Activated T-helper 1 cell treated with anti-CD3 and anti-CD28 coated beads, Interleukin-2, amount 50 U/mL, for 16 hours (primary cell): ENCODE results near the gene CREB3L2.
"Not testable (repeated sequence)": the region's sequence is repeated elsewhere in the genome, so short reads cannot be mapped to it uniquely, and the experiment has no call there.

Experiments used
- DNase-seq, 2 donors: peaks; one replicate each; pipeline ENCODE4 v3.0.0-alpha.2; 2020; ENCODE audit warnings: low read depth in 1 of 2, low spot score in 1 of 2

Gene CREB3L2

DNA sequence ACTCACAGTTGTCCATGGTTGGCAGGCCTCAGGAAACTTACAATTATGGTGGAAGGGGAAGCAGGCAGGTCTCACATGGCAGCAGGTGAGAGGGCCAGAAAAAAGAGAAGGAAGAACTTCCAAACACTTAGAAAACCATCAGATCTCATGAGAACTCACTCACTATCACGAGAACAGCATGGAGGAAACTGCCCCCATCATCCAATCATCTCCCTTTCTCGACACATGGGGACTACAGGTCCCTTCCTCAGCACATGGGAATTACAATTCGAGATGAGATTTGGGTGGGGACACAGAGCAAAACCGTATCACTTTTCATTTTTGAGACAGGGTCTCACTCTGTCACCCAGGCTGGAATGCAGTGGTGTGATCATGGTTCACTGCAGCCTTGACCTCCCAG lies 12.3 kb upstream of the CREB3L2 start:
- not testable (repeated sequence) for DNase-seq

DNA sequence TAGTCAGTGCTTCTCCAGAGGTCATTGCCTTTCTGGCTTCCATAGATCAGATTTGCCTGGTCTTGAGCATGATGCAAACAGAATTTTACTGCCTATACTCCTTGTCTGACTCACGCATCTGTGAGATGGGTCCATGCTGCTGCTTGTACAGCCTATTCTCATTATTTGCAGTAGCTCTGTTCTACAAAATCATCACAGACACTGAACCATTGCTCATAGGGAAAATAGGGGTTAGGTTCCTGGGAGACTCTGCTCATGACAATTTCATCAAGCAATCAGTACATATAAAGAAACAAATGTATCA lies 7.4 kb upstream of the CREB3L2 start:
- no peak for DNase-seq

DNA sequence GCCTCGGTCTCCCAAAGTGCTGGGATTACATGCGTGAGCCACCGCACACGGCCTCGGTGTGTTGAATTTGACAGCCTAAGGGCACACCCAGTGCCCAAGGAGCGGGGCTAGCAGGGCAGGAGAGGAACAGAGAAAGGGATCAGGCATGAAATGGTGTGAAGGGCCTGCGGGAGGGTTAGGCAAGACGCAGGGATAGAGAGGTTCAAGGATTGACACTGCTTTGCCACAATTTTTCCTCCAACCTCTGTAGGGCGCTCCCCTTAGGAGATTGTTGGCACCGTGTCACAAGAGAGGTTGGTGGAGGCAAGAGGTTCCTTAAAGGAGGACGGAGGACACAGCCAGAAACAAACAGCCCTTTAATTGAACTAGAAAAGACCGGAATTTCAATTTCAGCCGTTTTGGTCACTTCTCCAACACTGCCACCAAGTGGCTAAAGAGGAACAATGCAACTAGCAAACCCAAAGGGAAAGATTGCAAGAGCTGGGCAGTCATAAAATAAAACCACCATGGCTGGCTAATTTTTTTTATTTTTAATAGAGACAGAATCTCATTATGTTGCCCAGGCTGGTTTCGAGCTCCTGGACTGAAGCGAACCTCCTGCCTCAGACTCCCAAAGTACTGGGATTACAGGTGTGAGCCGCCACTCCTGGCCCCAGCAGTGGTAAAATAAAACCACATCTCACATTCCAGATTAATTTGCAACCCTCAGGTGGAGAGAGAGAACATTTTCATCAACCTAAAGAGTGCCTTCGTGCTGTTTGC lies 6.9 kb upstream of the CREB3L2 start:
- no peak for DNase-seq

DNA sequence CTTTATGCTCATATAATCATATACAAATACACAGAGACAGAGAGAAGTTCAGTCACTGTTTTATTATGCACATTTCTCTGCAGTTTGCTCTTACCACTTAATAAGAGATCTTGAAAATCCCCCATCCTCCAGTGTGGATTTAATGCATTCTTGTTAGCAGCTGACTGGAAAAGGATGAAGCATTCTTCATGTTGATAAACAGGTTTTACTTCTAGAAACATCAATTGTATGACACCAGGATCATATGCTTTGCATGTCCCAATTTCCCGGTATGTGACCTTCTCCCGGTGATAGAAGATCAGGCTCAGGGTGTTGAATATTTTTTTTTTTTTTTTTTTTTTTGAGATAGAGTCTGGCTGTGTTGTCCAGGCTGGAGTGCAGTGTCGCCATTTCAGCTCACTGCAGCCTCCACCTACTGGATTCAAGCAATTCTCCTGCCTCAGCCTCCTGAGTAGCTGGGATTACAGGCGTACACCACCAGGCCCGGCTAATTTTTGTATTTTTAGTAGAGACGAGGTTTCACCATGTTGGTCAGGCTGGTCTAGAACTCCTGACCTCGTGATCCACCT lies 6.2 kb upstream of the CREB3L2 start:
- no peak for DNase-seq

DNA sequence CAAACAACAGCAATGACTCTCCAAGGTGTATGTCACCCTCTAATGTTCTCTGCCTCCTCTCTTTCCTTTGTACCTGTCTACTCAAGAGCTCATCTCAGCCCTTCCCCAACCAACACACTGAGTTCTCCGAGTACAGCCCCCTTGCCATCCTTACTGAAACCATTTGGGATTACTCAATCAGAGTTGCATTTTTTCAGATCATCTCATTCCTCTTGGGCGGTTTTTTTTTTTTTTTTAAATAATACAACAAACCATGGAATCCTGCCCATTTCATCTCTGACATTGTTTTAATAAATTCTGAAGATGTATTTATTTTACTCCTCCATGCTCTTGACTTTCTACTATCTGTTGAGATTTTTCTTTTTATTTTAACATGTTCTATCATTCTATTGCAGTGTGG lies 4.2 kb upstream of the CREB3L2 start:
- DNase-seq, result no peak

DNA sequence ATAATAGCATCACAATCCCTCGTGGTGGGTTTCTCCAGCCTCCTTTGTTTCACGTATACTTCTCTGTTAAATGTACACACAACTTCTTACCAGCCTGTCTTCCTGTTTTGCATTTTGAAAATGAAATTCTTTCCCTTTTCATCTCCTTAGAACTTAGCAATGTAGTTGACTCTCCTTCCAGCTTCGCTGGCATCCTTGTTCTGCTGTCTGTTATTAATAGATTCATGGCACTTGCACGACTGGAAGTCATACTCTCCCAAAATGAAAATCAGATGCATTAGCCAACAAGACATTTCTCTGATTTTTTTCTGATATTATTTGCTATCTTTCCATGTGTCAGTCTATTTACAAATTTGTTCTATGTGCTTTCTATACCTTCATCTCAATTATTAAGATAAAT lies 3.0 kb upstream of the CREB3L2 start:
- DNase-seq, result no peak

DNA sequence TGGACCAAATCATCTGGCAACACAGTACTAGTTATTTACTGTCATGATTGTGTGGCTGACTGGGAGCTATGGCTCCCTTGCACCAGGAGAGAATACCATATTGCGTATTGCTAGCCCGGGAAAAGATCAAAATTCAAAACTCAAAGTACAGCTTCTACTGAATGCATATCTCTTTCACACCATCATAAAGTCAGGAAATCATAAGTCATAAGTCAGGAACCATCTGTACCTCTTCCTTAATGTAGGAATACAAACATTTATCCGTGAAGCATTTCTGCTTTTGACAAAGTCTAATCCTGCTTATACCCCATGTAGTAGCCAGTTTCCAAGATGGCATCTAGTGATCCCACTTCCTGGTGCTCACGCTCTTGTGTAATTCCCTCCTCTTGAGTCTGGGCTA lies 2.2 kb upstream of the CREB3L2 start:
- no peak for DNase-seq

DNA sequence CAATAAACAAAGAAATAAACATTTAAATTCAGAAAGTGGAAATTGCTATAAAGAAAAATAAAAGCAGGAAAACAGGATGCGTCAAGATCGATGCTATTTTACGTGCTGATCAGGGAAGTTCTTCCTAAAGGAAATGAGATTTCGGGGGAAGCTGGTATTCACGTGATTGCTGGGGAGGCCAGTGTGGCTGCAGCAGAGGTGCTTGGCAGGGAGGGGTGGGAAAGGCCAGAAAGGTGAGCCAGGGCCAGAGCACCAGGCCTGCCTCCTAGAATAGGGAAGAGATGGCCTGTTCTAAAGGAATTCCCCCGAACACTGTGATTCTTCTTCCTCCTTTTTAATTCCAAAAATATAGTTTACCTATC lies 923 bp upstream of the CREB3L2 start:
- no peak for DNase-seq

DNA sequence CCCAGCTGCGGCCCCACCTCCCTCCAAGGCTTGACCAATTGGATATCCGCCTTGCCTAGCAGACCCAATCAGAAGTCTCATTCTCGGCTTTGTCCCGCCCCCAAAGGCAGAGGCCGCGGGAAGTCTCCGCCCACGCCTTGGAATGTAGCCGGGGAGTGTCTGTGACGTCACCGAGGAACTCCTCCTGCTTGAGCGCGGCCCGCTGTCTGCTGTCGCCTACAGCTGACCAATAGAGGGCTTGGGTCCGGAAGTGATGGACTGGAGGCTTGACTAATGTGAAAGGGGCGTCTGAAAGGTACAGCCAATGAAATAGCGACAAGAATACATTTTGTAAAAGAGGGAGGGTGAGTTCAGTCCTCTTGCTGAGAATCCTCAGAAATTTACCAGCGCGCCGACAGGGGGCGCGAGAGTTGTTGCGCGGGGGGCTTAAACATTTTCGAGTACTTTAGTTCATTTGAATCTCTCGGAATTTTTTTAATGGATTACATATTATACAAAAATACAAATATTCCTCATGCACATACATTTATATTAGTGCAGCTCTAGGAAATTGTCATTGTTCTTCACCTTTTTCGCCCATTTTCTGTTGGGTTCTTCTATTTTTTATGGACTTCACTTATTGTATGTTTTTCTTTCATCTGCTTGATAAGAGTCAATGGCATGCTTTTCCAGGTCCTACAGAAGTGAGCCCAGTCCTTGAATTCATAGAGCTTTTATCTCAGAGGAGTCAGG lies 376 bp upstream of the CREB3L2 start:
- peak; percentile 92 to 94 for DNase-seq

DNA sequence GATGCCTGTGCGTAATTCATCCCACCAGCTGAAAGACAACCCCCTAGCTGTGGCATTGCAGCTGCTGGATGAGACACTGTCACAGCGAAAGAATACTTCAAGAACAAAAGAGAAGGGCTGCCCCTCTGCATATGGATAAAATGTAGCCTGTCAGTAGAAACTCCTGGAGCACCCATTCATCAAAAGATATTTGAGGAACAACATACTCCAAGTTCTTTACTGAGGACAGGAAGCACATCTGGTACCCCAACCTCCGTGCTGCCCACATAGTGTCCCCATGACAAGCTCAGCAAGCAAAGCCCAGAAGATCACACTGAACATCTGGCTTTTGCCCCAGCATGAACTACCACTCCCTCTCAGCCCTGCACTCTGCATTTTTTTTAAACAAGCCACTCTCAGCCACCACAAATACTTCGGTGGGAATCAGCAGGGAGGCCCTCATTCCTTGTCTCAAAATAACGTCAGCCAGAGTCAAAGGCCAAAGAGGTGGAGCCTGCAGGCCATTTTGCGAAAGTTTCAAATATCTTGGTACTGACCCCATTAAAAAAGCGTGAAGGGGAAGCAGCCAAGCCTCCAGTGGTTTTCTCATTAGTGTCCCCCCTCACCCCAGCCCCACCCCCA lies 1.7 kb downstream of the CREB3L2 start:
- DNase-seq, result no peak

DNA sequence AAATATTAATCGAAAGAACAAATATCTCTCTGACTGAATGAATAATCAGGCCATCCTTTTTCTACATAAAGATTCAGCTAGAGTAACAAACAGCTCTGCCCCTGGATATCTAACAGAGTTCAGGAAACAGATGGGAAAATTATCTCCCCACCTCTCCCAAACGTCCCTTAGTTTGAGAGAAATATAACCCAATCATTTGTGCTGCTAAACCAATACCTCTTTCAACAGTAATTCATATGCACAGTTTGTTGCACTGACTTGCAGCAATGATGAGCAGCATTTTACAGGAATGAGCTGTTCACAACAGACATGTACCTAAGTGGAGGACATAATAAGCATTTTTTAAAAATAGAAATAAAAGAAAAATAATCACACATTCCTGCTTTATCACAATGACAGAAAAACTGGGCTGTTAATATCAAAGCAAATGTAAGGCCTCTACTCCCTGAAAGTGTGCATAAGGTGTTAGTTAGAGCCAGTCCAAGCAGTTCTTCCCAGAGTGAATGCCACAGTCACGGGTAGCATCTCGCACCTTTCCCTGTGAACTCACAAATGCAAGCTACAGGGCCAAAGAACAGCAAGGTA lies 2.3 kb downstream of the CREB3L2 start:
- DNase-seq, result no peak

DNA sequence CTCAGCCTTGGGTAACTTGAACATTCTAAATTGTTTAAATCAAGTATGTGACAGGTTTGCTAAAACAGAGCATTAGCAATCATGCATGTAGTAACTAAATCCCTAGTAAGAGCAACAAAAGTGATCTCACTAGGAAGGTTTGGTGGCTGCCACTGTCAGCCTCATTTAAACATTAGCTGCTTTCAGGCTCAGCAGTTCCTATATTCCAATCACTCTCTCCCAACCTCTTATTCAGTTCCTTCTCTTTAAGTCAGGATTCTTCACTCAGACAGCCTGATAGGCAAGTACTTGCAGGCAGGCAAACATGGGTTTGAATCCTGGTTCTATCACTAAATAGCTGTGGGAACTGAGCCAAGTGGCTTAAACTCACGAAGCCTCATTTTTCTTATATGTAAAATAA lies 3.6 kb downstream of the CREB3L2 start:
- DNase-seq, result no peak

DNA sequence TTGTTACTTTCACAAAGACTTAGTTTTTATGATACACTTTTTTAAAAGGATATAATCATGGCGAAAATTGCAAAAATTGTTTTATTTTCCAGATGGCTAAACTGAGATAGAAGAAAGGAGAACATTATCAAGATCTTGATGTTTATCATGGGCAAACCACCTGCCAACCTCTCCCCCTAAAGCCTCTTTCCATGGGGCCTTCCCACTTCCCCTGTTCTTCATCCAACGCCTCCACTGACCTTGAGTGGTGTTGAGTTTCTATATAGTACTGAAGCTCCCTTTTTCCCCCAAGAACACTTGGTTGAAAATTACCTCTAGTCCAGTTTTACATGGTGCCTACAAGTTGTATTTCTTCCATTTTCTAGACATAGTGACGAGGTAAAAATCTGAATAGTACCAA lies 5.0 kb downstream of the CREB3L2 start:
- no peak for DNase-seq

DNA sequence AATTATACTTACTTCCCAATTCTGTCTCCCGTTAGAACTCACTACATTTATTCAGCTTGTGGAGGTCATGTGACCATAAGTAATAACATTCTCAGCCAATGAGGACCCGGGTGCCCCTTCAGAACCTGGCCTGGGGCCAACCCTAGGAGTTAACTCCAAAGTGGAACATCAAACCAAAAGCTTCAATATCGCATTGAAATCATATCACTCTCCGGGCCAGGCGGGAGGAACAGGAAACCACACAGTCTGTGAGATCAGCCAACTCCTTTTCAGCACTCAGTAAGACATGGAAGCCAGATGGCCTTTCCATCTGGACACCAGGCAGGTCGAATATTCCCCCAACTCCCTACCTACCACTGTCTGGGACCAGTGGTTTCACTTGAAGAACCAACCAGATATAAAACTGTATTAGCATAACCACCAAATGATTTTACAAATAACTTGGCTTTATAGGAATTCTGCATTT lies 5.5 kb downstream of the CREB3L2 start:
- DNase-seq, result no peak

DNA sequence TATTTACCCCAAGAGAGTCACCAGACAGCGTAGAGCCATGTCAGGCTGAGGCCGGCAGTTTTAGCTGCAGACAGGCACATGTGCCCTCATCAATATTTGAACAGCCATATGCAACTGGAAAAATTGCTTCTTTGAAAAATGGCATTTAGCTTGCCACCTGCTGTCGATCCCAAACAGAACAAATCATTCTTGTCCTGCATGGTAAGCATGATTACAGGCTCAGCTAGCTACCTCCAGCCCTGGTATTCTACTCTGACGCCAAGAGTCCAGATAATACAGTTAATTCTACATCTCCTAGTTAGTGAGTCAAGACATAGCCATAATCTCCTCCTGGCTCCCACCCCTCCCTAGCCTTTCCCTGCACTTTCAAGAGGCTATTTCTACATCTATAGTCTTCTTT lies 7.7 kb downstream of the CREB3L2 start:
- no peak for DNase-seq

DNA sequence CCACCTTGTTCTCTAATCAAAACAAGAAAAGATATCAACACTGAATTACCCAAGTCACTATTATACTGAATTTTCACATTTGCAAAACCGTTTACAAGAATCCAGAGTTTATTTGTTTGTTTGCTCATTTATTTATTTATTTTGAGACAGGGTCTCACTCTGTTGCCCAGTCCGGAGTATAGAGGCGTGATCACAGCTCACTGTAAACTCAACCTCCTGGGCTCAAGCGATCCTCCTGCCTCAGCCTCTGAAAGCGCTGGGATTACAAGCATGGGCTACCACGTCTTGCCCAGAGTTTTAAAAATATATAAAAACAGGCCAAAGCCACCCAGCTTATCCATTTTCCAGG lies 8.5 kb downstream of the CREB3L2 start:
- no peak for DNase-seq

DNA sequence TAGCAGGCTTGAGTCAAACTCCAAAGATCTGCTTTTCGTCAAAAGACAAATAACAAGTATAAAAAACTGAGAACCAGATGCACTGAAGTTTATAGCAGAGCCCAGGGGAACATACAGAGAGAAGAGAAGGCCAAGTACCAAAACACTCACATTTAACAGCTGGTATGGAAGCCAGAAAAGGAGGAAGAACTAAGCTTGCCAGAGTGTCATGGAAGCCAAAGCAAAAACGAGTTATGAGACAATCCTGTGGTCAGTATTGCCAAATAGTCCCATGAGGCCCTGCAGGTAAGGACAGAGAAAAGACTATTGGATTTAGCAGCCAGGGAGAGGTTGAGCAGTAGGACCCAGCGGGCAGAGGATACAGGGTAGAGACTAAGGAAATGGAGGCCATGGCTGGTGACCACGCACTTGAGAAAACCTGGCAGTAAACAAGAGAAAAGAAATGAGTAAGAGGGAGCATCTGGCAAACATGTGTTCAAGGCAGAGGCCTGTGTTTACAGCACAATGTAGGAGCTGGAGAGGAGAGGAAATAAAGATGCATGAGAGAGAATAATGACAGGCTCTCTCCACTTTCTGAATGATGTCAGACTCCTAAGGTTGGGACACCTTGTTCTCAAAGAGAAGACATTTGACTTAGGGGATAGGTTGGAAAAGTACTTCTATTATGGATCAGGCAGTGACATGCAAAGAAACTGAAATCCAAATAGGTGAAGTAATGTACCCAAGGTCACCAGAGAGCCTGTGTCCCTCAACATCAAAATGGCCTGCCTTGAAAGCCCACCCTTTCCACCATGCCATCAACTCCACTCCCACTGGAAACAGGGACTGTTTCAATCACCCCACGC lies 9.1 kb downstream of the CREB3L2 start:
- no peak for DNase-seq

DNA sequence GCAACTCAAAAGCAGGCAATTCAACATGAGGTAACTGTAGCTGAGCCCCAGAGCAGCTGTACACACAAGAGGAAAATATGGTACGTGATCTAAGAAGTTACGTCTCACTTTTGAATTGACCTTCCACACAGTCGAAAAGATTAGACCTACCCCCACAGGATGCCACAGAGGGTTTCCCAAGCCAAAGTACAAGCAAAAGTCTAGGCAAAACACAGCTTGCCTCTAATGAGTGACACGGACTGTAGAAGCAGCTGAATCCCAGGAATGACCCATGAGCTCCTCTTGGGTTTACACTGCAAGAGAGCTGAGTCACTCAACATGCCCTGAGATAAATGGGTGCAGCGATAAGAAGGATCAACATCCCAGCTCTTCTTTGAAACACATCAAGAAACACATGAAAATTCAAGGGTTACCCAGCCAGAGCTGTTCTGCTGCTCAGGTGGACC lies 9.8 kb downstream of the CREB3L2 start:
- no peak for DNase-seq

DNA sequence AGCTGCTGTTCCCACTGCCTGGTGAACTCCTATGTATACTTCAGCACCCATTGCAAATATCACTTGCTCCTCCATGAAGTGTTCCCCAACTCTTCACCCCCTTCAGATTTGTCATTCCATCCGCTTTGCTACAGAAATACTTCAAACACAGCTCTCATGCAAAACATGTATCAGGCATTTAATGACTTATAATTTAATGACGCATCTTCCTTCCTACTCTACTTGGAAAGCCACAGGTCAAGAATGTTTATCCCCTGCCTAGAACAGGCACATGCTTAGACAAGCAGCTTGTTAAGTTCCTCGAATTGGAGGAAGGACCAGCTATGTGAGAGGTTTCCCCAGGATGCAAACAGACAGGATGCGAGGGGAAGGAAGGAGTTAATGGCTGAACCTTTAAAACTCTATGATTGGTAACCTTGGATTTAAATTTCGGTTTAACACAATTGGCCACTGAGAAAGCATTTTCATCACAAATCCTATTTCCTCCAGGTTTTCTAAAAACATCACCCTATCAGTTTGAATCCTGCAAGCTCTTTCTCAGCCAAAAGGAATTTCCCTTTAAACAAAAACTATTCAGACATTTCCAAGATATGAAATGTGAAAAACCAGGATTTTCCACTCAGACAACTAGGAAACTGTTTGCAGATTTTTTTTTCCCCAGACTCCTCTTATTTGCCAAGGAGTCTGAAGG lies 11.5 kb downstream of the CREB3L2 start:
- no peak for DNase-seq

DNA sequence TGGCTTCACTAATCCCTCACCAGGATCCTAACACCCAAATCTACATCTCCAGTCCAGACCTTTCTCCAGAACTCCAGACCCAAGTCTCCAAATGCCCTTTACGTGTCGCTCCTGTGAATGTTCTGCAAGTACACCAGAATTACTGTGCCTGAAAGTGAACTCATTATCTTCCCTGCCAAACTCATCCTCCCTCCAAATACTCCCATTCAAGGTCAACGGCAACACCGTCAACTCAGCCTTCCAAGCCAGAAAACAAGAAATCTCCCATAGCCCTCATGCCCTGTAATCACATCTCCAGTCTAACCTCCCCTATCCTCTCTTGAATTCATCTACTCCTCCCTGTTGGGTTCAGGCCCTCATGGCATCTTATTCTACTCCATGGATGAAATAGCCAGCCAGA lies 12.3 kb downstream of the CREB3L2 start:
- DNase-seq, result no peak
